Loucy (cell line): ENCODE results near the gene GATB.

Source experiments
- H2AFZ ChIP-seq: fragments of 200-600 bp; sonication (generic); 2 replicates; pipeline ENCODE4 v1.6.0; 2016; ENCODE audit warnings: antibody characterized with exemption, mild to moderate bottlenecking, low read length, moderate library complexity
- H3F3A ChIP-seq: fragments of 200-600 bp; 2 replicates; pipeline ENCODE4 v1.6.0; 2016; ENCODE audit warnings: antibody characterized with exemption, low read depth, mild to moderate bottlenecking
- H3K27me3 ChIP-seq: fragments of 200-600 bp; sonication (generic); 2 replicates; pipeline ENCODE4 v1.6.1; 2014; ENCODE audit warnings: low read length, mild to moderate bottlenecking; ENCODE audit not compliant: insufficient read depth, poor library complexity, severe bottlenecking
- H3K36me3 ChIP-seq: fragments of 200-600 bp; sonication (generic); 2 replicates; pipeline ENCODE4 v1.6.1; 2016; ENCODE audit warnings: low read length; ENCODE audit not compliant: insufficient read depth
- H3K4me1 ChIP-seq: fragments of 200-600 bp; sonication (generic); 2 replicates; pipeline ENCODE4 v1.5.1; 2014; ENCODE audit warnings: low read length, mild to moderate bottlenecking; ENCODE audit not compliant: insufficient read depth, poor library complexity, severe bottlenecking
- H3K4me2 ChIP-seq: fragments of 200-600 bp; sonication (generic); 2 replicates; pipeline ENCODE4 v1.6.0; 2014; ENCODE audit warnings: antibody characterized with exemption, low read length, low read depth, mild to moderate bottlenecking; ENCODE audit not compliant: poor library complexity, severe bottlenecking
- H3K4me3 ChIP-seq: fragments of 200-600 bp; sonication (generic); 2 replicates; pipeline ENCODE4 v1.5.1; 2014; ENCODE audit warnings: low read length, mild to moderate bottlenecking, mixed read lengths; ENCODE audit not compliant: poor library complexity, severe bottlenecking
- H3K79me2 ChIP-seq: fragments of 200-600 bp; sonication (generic); 2 replicates; pipeline ENCODE4 v1.6.1; 2014; ENCODE audit warnings: low read length; ENCODE audit not compliant: insufficient read depth
- H3K9ac ChIP-seq: fragments of 200-600 bp; sonication (generic); 2 replicates; pipeline ENCODE4 v1.6.0; 2014; ENCODE audit warnings: mild to moderate bottlenecking, low read depth, low read length, moderate library complexity; ENCODE audit not compliant: poor library complexity, severe bottlenecking
- H3K9me2 ChIP-seq: fragments of 200-600 bp; sonication (generic); replicated peaks from 2 replicates; pipeline ENCODE4 v1.6.1; 2016; ENCODE audit warnings: low read depth, low read length, mixed read lengths
- H3K9me3 ChIP-seq: fragments of 200-600 bp; sonication (generic); 2 replicates; pipeline ENCODE4 v1.6.1; 2014; ENCODE audit warnings: mild to moderate bottlenecking, antibody characterized with exemption, low read length, low read depth; ENCODE audit not compliant: insufficient read depth
- H4K20me1 ChIP-seq: fragments of 200-600 bp; sonication (generic); 2 replicates; pipeline ENCODE4 v1.6.0; 2014; ENCODE audit warnings: antibody characterized with exemption, low read length, mild to moderate bottlenecking; ENCODE audit not compliant: insufficient read depth, poor library complexity, severe bottlenecking
- EZH2phosphoT487 ChIP-seq: fragments of 200-600 bp; IDR thresholded peaks from 2 replicates; pipeline ENCODE4 v1.6.1; 2018; ENCODE audit warnings: antibody characterized with exemption, mild to moderate bottlenecking, moderate library complexity, borderline replicate concordance
- TF ChIP-seq, protein P1 (sequence below): fragments of 200-600 bp; sonication (generic); conservative IDR thresholded peaks from 2 replicates; pipeline ENCODE4 v1.5.1; 2014; ENCODE audit warnings: mild to moderate bottlenecking, antibody characterized with exemption, low read length

Gene GATB

DNA sequence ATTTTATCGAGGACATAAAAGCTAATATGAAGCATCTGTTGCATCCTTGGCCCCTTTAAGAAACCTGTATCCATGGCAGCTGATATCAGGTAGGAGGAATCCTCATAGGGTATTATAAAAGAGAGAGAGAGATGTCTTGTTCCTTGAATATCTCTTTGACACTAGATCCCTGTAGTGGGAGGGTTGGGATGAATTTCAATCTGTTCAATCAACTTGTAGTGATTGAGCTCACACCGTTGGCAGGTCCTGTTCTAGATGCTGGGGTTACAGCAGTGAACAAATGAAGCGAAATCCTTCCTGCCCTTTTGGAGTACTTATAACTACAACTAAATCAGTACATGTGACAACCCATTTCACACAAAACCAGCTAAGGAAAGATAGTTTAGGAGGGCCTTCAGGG lies 35.3 kb upstream of the GATB start:
- no peak overlapping the region for H2AFZ ChIP-seq
- H3K36me3 ChIP-seq = no peaks in the 10 kb centered on the region
- H3K79me2 ChIP-seq = no peaks in the 10 kb centered on the region
- TF ChIP-seq, protein P1, sequence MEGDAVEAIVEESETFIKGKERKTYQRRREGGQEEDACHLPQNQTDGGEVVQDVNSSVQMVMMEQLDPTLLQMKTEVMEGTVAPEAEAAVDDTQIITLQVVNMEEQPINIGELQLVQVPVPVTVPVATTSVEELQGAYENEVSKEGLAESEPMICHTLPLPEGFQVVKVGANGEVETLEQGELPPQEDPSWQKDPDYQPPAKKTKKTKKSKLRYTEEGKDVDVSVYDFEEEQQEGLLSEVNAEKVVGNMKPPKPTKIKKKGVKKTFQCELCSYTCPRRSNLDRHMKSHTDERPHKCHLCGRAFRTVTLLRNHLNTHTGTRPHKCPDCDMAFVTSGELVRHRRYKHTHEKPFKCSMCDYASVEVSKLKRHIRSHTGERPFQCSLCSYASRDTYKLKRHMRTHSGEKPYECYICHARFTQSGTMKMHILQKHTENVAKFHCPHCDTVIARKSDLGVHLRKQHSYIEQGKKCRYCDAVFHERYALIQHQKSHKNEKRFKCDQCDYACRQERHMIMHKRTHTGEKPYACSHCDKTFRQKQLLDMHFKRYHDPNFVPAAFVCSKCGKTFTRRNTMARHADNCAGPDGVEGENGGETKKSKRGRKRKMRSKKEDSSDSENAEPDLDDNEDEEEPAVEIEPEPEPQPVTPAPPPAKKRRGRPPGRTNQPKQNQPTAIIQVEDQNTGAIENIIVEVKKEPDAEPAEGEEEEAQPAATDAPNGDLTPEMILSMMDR = no peak
- no peak for TF ChIP-seq EZH2phosphoT487
- H4K20me1 ChIP-seq = no peaks in the 10 kb centered on the region
- H3K27me3 ChIP-seq = no peaks in the 10 kb centered on the region
- no peaks in the 10 kb centered on the region for H3K9me2 ChIP-seq
- no peak overlapping the region for H3K9ac ChIP-seq
- H3F3A ChIP-seq = no peaks in the 10 kb centered on the region
- no peak overlapping the region for H3K4me3 ChIP-seq
- H3K9me3 ChIP-seq = no peaks in the 10 kb centered on the region
- no peak overlapping the region for H3K4me2 ChIP-seq
- H3K4me1 ChIP-seq = no peaks in the 10 kb centered on the region

DNA sequence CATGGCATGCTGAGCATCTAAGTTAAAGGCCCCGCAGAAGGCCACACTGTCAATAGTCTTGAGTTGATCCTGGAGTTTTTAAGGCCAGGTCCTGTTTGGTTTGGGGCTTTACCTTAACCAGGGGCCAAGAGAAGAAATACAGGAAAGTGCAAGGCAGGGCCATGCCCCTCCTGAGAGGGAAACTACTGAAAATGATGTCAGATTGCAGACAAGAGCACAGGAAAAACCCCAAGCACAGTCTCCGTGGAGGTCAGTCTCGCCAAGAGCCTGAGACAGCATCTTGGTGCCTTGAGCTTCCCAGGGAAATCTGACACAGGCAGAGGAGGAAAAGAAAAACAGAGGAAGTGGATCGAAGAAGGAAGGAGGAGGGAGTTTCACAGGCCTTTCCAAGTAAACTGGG lies 32.2 kb upstream of the GATB start:
- Histone ChIP-seq H3K9me3 (no peaks in the 10 kb centered on the region), H3K9ac (no peak overlapping the region), H3K4me3 (no peak overlapping the region), H3K27me3 (no peaks in the 10 kb centered on the region), H3K4me1 (no peaks in the 10 kb centered on the region), H3K36me3 (no peaks in the 10 kb centered on the region), H4K20me1 (no peaks in the 10 kb centered on the region), H2AFZ (no peak overlapping the region), H3K9me2 (no peaks in the 10 kb centered on the region), H3F3A (no peaks in the 10 kb centered on the region), H3K79me2 (no peaks in the 10 kb centered on the region), H3K4me2 (no peak overlapping the region)
- TF ChIP-seq EZH2phosphoT487 = no peak
- TF ChIP-seq, protein P1 = no peak

DNA sequence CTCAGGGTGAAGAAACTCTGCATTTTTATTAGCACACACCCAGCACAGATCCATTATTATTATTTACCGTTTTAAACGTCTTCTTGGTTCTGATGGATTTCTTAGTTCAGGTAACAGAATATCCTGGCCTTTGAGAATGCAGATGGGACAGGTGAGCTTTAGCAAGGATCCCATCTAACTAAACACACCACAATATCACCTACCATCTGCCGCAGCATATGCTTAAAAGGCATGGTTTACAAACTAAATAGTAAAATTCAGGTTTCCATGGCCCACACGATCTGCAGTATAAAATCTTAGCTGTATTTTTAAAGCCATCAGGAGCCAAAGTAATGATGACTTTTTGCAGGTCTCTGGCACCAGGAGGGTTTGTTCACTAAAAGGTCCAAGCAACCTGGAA lies 31.7 kb upstream of the GATB start:
- Histone ChIP-seq H3K9ac (no peak overlapping the region), H3K9me2 (no peaks in the 10 kb centered on the region), H3K4me3 (no peak overlapping the region), H3F3A (no peaks in the 10 kb centered on the region), H3K79me2 (no peaks in the 10 kb centered on the region), H2AFZ (no peak overlapping the region), H3K27me3 (no peaks in the 10 kb centered on the region), H3K36me3 (no peaks in the 10 kb centered on the region), H4K20me1 (no peaks in the 10 kb centered on the region), H3K4me2 (no peak overlapping the region), H3K9me3 (no peaks in the 10 kb centered on the region), H3K4me1 (no peaks in the 10 kb centered on the region)
- TF ChIP-seq, protein P1 = no peak
- no peak for TF ChIP-seq EZH2phosphoT487
